Left ventricle myocardium inferior (tissue), 1 donor: ENCODE measurements around the gene FAM163B. TPM values are rescaled to one million over a fixed set of nuclear protein-coding genes. Genes with fewer than 3 reads are reported as not detected.

ENCODE experiments used
- DNase-seq: peaks from one replicate; pipeline ENCODE4 v3.0.0-alpha.2; 2020
- H3K27ac ChIP-seq: fragments of 200-600 bp; replicated peaks from 2 replicates; pipeline ENCODE4 v1.8.0; 2021
- H3K27me3 ChIP-seq: fragments of 200-600 bp; 2 replicates; pipeline ENCODE4 v1.8.0; 2021; ENCODE audit warnings: low read depth
- H3K36me3 ChIP-seq: fragments of 200-600 bp; 2 replicates; pipeline ENCODE4 v1.8.0; 2021
- H3K4me1 ChIP-seq: fragments of 200-600 bp; 2 replicates; pipeline ENCODE4 v1.8.0; 2021
- H3K4me3 ChIP-seq: fragments of 200-600 bp; 2 replicates; pipeline ENCODE4 v1.8.0; 2021; ENCODE audit warnings: mild to moderate bottlenecking, moderate library complexity
- H3K9me3 ChIP-seq: fragments of 200-600 bp; replicated peaks from 2 replicates; pipeline ENCODE4 v1.8.0; 2021
- CTCF ChIP-seq: fragments of 200-600 bp; IDR thresholded peaks from 2 replicates; pipeline ENCODE4 v1.8.0; 2021; ENCODE audit warnings: antibody characterized with exemption, mild to moderate bottlenecking, borderline replicate concordance
- intact Hi-C: fragments of 100-400 bp; cut with micrococcal nuclease; formaldehyde crosslinking; loops from one replicate; pipeline ENCODE4 v1.11.0; 2022
- total RNA-seq: library from RNA; stranded (reverse); fragmentation: NEBNext Ultra II Directional; extraction: Animal tissue kit (Norgen Biotek cat#: 25700); gene quantifications from one replicate; pipeline ENCODE4 v1.2.1, GENCODE V29; 2021
- donor health status: DM: no; HTN: yes; CAD: no; lungs with severe emphysema.

FAM163B gene
- total RNA-seq, 1 donor from 2014 or later = not detected

- Histone ChIP-seq H3K27me3 (peaks cover 41% of the 10 kb centered on the region), H3K36me3 (no peaks in the 10 kb centered on the region), H3K4me3 (no peak overlapping the region), H3K4me1 (peaks cover 50% of the 10 kb centered on the region), H3K9me3 (no peaks in the 10 kb centered on the region), H3K27ac (no peak overlapping the region)
- intact Hi-C loops = no loop called here
- TF ChIP-seq CTCF = no peak
- DNase-seq = no peak
These were observed 79.7 kb downstream of the FAM163B start for GRCh38 chr9:133529457-133529856.

GRCh38 chr9:133528876-133529241 is 80.3 kb downstream of the FAM163B start:
- no peak for TF ChIP-seq CTCF
- H3K27me3 ChIP-seq = peaks cover 41% of the 10 kb centered on the region
- DNase-seq = no peak
- H3K4me3 ChIP-seq = no peak overlapping the region
- no peaks in the 10 kb centered on the region for H3K9me3 ChIP-seq
- intact Hi-C loops = no loop called here
- H3K4me1 ChIP-seq = peaks cover 44% of the 10 kb centered on the region
- peak overlapping the region; percentile 65 for H3K27ac ChIP-seq
- H3K36me3 ChIP-seq = no peaks in the 10 kb centered on the region

- no peaks in the 10 kb centered on the region for H3K9me3 ChIP-seq
- DNase-seq = no peak
- peaks cover 38% of the 10 kb centered on the region for H3K4me1 ChIP-seq
- peak overlapping the region; percentile 65 for H3K27ac ChIP-seq
- TF ChIP-seq CTCF = no peak
- no peaks in the 10 kb centered on the region for H3K36me3 ChIP-seq
- H3K27me3 ChIP-seq = peaks cover 41% of the 10 kb centered on the region
- intact Hi-C loops = no loop called here
- H3K4me3 ChIP-seq = peak overlapping the region; percentile 14
These were observed 81.0 kb downstream of the FAM163B start for GRCh38 chr9:133528001-133528875.

GRCh38 chr9:133527444-133527920 is 81.7 kb downstream of the FAM163B start:
- peak overlapping the region; percentile 14 for H3K4me3 ChIP-seq
- H3K9me3 ChIP-seq = no peaks in the 10 kb centered on the region
- H3K27me3 ChIP-seq = peaks cover 37% of the 10 kb centered on the region
- no peaks in the 10 kb centered on the region for H3K36me3 ChIP-seq
- H3K27ac ChIP-seq = peak overlapping the region; percentile 65
- TF ChIP-seq CTCF = no peak
- peak; percentile 80 for DNase-seq
- intact Hi-C loops = no loop called here
- peaks cover 34% of the 10 kb centered on the region for H3K4me1 ChIP-seq

Other genes with a start within 250 kb of the FAM163B start
- 61.9 TPM for gene SURF4, start 233.3 kb downstream of the FAM163B start, total RNA-seq
- gene STKLD1, start 233.0 kb downstream of the FAM163B start, total RNA-seq = not detected
- gene REXO4, start 191.4 kb downstream of the FAM163B start, total RNA-seq = 16.5 TPM
- gene ADAMTS13, start 187.0 kb downstream of the FAM163B start, total RNA-seq = 3.1 TPM
- gene CACFD1, start 149.4 kb downstream of the FAM163B start, total RNA-seq = 11.5 TPM
- gene SLC2A6, start 130.3 kb downstream of the FAM163B start, total RNA-seq = 2.0 TPM
- gene MYMK, start 84.4 kb downstream of the FAM163B start, total RNA-seq = not detected
- 6.0 TPM for gene ADAMTSL2, start 74.7 kb downstream of the FAM163B start, total RNA-seq
- not detected for gene DBH, start 27.0 kb upstream of the FAM163B start, total RNA-seq
- gene SARDH, start 129.0 kb upstream of the FAM163B start, total RNA-seq = 0.63 TPM